Measurements from ENCODE around the gene JRKL. TPM values are rescaled to one million over a fixed set of nuclear protein-coding genes. Genes with fewer than 3 reads are reported as not detected.

The JRKL gene
- total and polyA plus RNA-seq, 2 of the 13 experiments (the other 11 are each of a cell fraction or from before 2014, with no cell fraction given): 3.2 to 4.5 TPM

DNA sequence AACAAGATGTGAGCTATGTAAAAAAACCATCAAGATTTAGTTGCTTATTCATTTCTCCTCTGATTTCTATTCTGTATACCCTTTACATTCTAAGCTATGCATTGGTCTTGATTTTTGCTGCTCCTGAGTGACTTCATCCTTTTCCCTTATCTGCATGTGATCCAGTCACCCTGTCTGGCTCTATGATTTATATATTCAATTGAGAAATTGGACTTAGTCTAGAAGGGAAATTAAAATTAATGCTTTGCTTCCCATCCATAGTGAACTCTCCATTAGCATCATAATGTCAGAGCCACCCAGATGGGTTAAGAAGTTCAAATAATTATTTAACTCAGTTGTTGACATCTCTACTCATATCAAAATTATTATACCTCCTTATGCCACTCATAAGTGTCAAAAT lies 5.0 kb downstream of the JRKL start:
- intact Hi-C loops (cut with micrococcal nuclease; ENCODE audit: unreplicated experiment): no loop called here

More for the DNA sequence above, 5.0 kb downstream of the JRKL start:
- ATAC-seq: no peak
- CTCF ChIA-PET (ENCODE audit: low intra/inter-chr PET ratio, low total read pairs): interaction anchor here (2.5 kb wide), 1 partner anchor 559 kb away, joined by 13 read pairs; no protein-coding TSS in a partner anchor
- no peak for DNase-seq (ENCODE audit: low spot score)
- FAIRE-seq: no peak
- no peaks in the 10 kb centered on the region for H3K36me3 ChIP-seq (replicated peaks in 1 of 2; ENCODE audit: control insufficient read depth in 1 of 2, insufficient read depth in 2 of 2, low read length in 2 of 2)
- no peaks in the 10 kb centered on the region for H4K20me1 ChIP-seq (ENCODE audit: insufficient read depth, low read length)
- no TSS peak for BruUV-seq (replicated peaks)
- H3K4me1 ChIP-seq (ENCODE audit: insufficient read depth, low read length): peaks cover 23% of the 10 kb centered on the region
- in situ Hi-C loops (cut with HindIII; ENCODE audit: extremely low pct_ligation_motif_present, low pct_unique_long_range_greater_than_20kb): loop anchor here (10.0 kb wide), 1 partner anchor 560 kb away; no protein-coding TSS in a partner anchor
- peaks cover 11% of the 10 kb centered on the region; the same call in 1 of the 2 replicates for H3K9me3 ChIP-seq (ENCODE audit: low read length)
- POLR2A ChIA-PET: interaction anchor here (0.9 kb wide), 1 partner anchor 546 kb away, joined by 4 read pairs; no protein-coding TSS in a partner anchor
- H3K27ac ChIP-seq (ENCODE audit: extremely low read length, insufficient read depth, low read length): no peak overlapping the region
- no peak overlapping the region for H3K9ac ChIP-seq (ENCODE audit: insufficient read depth, low read depth, low read length)
- H3K27me3 ChIP-seq (ENCODE audit: control insufficient read depth in 1 of 2, insufficient read depth in 2 of 2, low read length in 2 of 2): no peaks in the 10 kb centered on the region
- TF ChIP-seq KLF13 (CRISPR knock-in tag; IDR thresholded peaks at IDR 0.05): no peak
- TF ChIP-seq NFYC (CRISPR knock-in tag; IDR thresholded peaks at IDR 0.05): no peak
- no peak for TF ChIP-seq HOXA5 (CRISPR knock-in tag; IDR thresholded peaks at IDR 0.05)
- TF ChIP-seq HIVEP1 (CRISPR knock-in tag; IDR thresholded peaks at IDR 0.05): no peak
- TF ChIP-seq, protein P1, sequence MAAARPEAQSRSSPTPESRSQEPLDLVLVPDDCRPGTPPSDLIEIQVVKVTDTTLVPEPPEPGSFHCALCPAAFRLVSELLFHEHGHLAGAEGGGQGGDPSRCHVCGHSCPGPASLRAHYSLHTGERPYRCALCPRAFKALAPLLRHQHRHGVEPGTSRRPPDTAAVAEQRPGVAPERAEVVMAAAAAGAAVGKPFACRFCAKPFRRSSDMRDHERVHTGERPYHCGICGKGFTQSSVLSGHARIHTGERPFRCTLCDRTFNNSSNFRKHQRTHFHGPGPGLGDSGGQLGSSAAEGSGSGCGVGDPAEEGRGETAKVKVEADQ (CRISPR knock-in tag; IDR thresholded peaks at IDR 0.05; ENCODE audit: borderline replicate concordance): no peak
- no peak for TF ChIP-seq ZNF543 (CRISPR knock-in tag; IDR thresholded peaks at IDR 0.05)
- no peak for TF ChIP-seq ZNF232 (CRISPR knock-in tag; IDR thresholded peaks at IDR 0.05; ENCODE audit: borderline replicate concordance)
- no peak for TF ChIP-seq ZKSCAN5 (CRISPR knock-in tag; IDR thresholded peaks at IDR 0.05)
- TF ChIP-seq SIX4 (CRISPR knock-in tag; IDR thresholded peaks at IDR 0.05): no peak
- no peak for TF ChIP-seq CHD4 (IDR thresholded peaks at IDR 0.05; ENCODE audit: borderline replicate concordance, low read length)
- TF ChIP-seq ZNF619 (CRISPR knock-in tag; IDR thresholded peaks at IDR 0.05): no peak
- no peak for TF ChIP-seq ZBTB3 (CRISPR knock-in tag; IDR thresholded peaks at IDR 0.05; ENCODE audit: borderline replicate concordance, low read depth)
- no peak for TF ChIP-seq PRPF4 (IDR thresholded peaks at IDR 0.05; ENCODE audit: low read depth, low read length, poor library complexity, severe bottlenecking)
- TF ChIP-seq DR1 (CRISPR knock-in tag; IDR thresholded peaks at IDR 0.05): no peak
- no peak for TF ChIP-seq EEA1 (CRISPR knock-in tag; IDR thresholded peaks at IDR 0.05; ENCODE audit: borderline replicate concordance)
- TF ChIP-seq RORA (CRISPR knock-in tag; IDR thresholded peaks at IDR 0.05): no peak
- TF ChIP-seq, protein P2, sequence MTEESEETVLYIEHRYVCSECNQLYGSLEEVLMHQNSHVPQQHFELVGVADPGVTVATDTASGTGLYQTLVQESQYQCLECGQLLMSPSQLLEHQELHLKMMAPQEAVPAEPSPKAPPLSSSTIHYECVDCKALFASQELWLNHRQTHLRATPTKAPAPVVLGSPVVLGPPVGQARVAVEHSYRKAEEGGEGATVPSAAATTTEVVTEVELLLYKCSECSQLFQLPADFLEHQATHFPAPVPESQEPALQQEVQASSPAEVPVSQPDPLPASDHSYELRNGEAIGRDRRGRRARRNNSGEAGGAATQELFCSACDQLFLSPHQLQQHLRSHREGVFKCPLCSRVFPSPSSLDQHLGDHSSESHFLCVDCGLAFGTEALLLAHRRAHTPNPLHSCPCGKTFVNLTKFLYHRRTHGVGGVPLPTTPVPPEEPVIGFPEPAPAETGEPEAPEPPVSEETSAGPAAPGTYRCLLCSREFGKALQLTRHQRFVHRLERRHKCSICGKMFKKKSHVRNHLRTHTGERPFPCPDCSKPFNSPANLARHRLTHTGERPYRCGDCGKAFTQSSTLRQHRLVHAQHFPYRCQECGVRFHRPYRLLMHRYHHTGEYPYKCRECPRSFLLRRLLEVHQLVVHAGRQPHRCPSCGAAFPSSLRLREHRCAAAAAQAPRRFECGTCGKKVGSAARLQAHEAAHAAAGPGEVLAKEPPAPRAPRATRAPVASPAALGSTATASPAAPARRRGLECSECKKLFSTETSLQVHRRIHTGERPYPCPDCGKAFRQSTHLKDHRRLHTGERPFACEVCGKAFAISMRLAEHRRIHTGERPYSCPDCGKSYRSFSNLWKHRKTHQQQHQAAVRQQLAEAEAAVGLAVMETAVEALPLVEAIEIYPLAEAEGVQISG (CRISPR knock-in tag; IDR thresholded peaks at IDR 0.05): no peak
- TF ChIP-seq, protein P3, sequence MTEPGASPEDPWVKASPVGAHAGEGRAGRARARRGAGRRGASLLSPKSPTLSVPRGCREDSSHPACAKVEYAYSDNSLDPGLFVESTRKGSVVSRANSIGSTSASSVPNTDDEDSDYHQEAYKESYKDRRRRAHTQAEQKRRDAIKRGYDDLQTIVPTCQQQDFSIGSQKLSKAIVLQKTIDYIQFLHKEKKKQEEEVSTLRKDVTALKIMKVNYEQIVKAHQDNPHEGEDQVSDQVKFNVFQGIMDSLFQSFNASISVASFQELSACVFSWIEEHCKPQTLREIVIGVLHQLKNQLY (CRISPR knock-in tag; IDR thresholded peaks at IDR 0.05): no peak
- TF ChIP-seq, protein P4, sequence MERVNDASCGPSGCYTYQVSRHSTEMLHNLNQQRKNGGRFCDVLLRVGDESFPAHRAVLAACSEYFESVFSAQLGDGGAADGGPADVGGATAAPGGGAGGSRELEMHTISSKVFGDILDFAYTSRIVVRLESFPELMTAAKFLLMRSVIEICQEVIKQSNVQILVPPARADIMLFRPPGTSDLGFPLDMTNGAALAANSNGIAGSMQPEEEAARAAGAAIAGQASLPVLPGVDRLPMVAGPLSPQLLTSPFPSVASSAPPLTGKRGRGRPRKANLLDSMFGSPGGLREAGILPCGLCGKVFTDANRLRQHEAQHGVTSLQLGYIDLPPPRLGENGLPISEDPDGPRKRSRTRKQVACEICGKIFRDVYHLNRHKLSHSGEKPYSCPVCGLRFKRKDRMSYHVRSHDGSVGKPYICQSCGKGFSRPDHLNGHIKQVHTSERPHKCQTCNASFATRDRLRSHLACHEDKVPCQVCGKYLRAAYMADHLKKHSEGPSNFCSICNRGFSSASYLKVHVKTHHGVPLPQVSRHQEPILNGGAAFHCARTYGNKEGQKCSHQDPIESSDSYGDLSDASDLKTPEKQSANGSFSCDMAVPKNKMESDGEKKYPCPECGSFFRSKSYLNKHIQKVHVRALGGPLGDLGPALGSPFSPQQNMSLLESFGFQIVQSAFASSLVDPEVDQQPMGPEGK (CRISPR knock-in tag; IDR thresholded peaks at IDR 0.05): no peak
- no peak overlapping the region for H3K4me2 ChIP-seq (ENCODE audit: low read depth, low read length)
- no peak overlapping the region for H2AFZ ChIP-seq (ENCODE audit: low read length)
- peaks cover 13% of the 10 kb centered on the region for H3K79me2 ChIP-seq (ENCODE audit: insufficient read depth, low read length)
- no peak overlapping the region for H3K4me3 ChIP-seq (replicated peaks in 1 of 3; ENCODE audit: insufficient read depth in 1 of 3, low read depth in 2 of 3, low read length in 3 of 3)

Measured in HepG2 (cell line).